Measurements from ENCODE around the gene ZC3HAV1L. TPM values are rescaled to one million over a fixed set of nuclear protein-coding genes. Genes with fewer than 3 reads are reported as not detected.

The ZC3HAV1L gene
- total and polyA plus RNA-seq, 9 donors: 2.6 to 46.4 (median 23.6) TPM

DNA sequence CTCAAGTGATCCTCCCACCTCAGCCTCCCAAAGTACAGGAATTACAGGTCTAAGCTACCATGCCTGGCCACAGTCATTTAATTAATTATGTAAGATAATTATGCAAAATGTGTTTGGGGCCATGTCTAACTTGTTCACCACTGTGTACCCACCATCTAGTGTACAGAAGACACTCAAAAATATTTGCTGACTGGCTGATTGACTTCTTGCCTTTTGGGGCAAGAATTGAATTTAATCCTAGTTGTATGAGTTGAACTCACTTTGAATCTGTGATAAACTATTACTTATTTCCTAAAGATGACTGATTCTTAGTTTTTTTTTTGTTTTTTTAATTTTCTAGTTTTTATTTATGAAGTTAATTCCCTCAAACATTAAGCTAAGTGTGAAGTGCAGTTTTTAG, 15.8 kb upstream of the ZC3HAV1L start:
- H3K36me3 ChIP-seq: no peaks in the 10 kb centered on the region
- intact Hi-C loops (cut with DNase I): no loop called here
- TF ChIP-seq POLR2A (IDR thresholded peaks at IDR 0.05) (no peak), EP300 (IDR thresholded peaks at IDR 0.05) (no peak)
- TF ChIP-seq, protein P1, sequence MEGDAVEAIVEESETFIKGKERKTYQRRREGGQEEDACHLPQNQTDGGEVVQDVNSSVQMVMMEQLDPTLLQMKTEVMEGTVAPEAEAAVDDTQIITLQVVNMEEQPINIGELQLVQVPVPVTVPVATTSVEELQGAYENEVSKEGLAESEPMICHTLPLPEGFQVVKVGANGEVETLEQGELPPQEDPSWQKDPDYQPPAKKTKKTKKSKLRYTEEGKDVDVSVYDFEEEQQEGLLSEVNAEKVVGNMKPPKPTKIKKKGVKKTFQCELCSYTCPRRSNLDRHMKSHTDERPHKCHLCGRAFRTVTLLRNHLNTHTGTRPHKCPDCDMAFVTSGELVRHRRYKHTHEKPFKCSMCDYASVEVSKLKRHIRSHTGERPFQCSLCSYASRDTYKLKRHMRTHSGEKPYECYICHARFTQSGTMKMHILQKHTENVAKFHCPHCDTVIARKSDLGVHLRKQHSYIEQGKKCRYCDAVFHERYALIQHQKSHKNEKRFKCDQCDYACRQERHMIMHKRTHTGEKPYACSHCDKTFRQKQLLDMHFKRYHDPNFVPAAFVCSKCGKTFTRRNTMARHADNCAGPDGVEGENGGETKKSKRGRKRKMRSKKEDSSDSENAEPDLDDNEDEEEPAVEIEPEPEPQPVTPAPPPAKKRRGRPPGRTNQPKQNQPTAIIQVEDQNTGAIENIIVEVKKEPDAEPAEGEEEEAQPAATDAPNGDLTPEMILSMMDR (IDR thresholded peaks at IDR 0.05): no peak

DNA sequence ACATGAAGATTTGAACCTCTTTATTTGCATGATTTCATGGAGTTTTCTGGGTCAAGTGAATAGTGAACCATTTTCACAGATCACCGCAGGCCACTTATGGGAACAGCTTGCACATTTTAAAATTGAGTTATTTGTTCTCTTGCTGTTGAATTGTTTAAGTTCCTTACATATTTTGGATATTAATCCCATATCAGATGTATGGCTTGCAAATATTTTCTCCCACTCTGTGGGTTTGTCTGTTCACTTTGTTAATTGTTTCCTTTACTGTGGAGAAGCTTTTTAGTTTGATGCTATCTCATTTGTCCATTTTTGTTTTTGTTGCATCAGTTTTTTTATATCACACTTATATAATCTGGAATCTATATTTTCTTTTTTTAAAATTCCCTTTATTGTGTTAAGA, 14.1 kb upstream of the ZC3HAV1L start:
- Histone ChIP-seq H3K36me3 (no peaks in the 10 kb centered on the region), H3K4me1 (ENCODE audit: insufficient read depth) (no peaks in the 10 kb centered on the region), H3K9me3 (no peaks in the 10 kb centered on the region), H3K27me3 (no peaks in the 10 kb centered on the region), H3K4me3 (no peak overlapping the region), H3K27ac (no peak overlapping the region)
- WGBS, 3 donors: 42 to 74% (median 56%) methylated on average over 1 of the region's 1 CpG
- no peak for DNase-seq
- TF ChIP-seq POLR2A (IDR thresholded peaks at IDR 0.05) (no peak), EP300 (IDR thresholded peaks at IDR 0.05) (no peak)
- TF ChIP-seq, protein P1 (IDR thresholded peaks at IDR 0.05): no peak
- intact Hi-C loops (cut with DNase I): no loop called here

More for the DNA sequence above, 15.8 kb upstream of the ZC3HAV1L start:
- Histone ChIP-seq H3K27ac (no peak overlapping the region), H3K27me3 (no peaks in the 10 kb centered on the region), H3K4me3 (no peak overlapping the region), H3K9me3 (no peaks in the 10 kb centered on the region), H3K4me1 (ENCODE audit: insufficient read depth) (no peaks in the 10 kb centered on the region)
- no peak for DNase-seq

DNA sequence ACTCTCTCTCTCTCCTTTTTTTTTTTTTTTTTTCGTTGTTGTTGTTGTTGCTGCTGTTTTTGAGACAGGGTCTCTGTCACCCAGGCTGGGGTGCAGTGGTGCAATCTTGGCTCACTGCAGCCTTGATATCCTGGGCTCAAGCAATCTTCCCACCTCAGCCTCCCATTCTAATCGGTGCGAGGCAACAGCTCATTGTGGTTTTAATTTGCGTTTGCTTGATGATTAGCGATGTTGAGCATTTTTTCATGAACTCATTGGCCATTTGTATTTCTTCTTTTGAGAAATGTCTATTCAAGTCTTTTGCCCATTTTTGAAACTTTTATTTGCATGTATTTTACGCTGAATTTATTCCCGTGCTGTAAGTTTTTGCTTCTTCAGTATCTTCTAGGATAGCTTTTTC, 13.3 kb upstream of the ZC3HAV1L start:
- Histone ChIP-seq H3K36me3 (no peaks in the 10 kb centered on the region), H3K4me1 (ENCODE audit: insufficient read depth) (no peaks in the 10 kb centered on the region), H3K9me3 (no peaks in the 10 kb centered on the region), H3K27ac (no peak overlapping the region), H3K27me3 (no peaks in the 10 kb centered on the region), H3K4me3 (no peak overlapping the region)
- WGBS, 3 donors: 75 to 92% (median 80%) methylated on average over 7 of the region's 7 CpGs
- intact Hi-C loops (cut with DNase I): no loop called here
- TF ChIP-seq EP300 (IDR thresholded peaks at IDR 0.05) (no peak), POLR2A (IDR thresholded peaks at IDR 0.05) (no peak)
- TF ChIP-seq, protein P1 (IDR thresholded peaks at IDR 0.05): no peak
- DNase-seq: no peak

DNA sequence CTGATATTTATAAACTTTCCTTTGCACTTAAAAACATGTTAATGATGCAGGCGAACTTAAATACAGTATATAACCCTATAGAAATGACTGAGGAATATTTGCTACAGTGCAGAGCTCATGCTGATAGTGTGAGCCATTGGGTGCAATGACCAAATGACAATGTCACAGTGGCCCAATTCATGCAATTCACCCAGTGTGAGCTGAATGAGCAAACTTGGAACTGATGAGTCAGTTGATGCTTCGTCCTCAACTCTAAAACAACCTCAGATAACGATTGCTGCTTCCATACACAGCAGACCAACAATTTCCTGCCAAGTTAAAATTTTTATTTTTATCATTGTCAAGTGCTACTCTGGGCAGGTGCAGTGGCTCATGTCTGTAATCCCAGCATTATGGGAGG, 12.1 kb upstream of the ZC3HAV1L start:
- TF ChIP-seq POLR2A (IDR thresholded peaks at IDR 0.05) (no peak), EP300 (IDR thresholded peaks at IDR 0.05) (no peak)
- TF ChIP-seq, protein P1 (IDR thresholded peaks at IDR 0.05): no peak
- intact Hi-C loops (cut with DNase I): no loop called here

DNA sequence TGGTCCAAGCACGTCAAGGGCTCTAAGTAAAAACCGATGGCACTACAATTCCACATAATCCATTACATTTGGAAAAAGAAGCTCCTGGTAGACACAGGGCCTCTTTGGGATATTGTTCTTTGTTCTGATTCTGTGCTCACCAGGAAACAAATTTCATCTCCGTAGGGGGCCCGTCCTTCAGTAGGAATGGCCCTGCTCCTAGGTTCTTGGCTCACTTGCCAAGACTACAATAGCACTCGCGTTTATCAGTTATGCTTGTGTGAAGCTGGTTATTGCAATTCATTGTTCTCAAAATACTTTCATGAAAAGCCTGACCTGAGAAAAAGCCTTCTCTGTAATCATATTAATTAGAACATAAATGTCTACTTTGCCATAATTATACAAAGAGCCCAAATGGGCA, 10.3 kb upstream of the ZC3HAV1L start:
- no peaks in the 10 kb centered on the region for H3K9me3 ChIP-seq
- H3K27me3 ChIP-seq: no peaks in the 10 kb centered on the region
- no peak overlapping the region for H3K4me3 ChIP-seq
- no peaks in the 10 kb centered on the region for H3K36me3 ChIP-seq
- DNase-seq: no peak
- intact Hi-C loops (cut with DNase I): no loop called here
- no peak overlapping the region for H3K27ac ChIP-seq
- H3K4me1 ChIP-seq (ENCODE audit: insufficient read depth): no peaks in the 10 kb centered on the region
- TF ChIP-seq EP300 (IDR thresholded peaks at IDR 0.05): no peak
- no peak for TF ChIP-seq POLR2A (IDR thresholded peaks at IDR 0.05)
- TF ChIP-seq, protein P1 (IDR thresholded peaks at IDR 0.05): no peak
- 91 to 92% (median 92%) methylated on average over 6 of the region's 6 CpGs for WGBS, 3 donors

More for the DNA sequence above, 12.1 kb upstream of the ZC3HAV1L start:
- 64 to 72% (median 70%) methylated on average over 3 of the region's 3 CpGs for WGBS, 3 donors
- Histone ChIP-seq H3K4me3 (no peak overlapping the region), H3K4me1 (ENCODE audit: insufficient read depth) (no peaks in the 10 kb centered on the region), H3K27ac (no peak overlapping the region), H3K27me3 (no peaks in the 10 kb centered on the region), H3K9me3 (no peaks in the 10 kb centered on the region), H3K36me3 (no peaks in the 10 kb centered on the region)
- no peak for DNase-seq
